C4-2B (cell line): ENCODE data around the gene ZFP64.

Source experiments
- ZFX ChIP-seq: fragments of 450-650 bp; IDR thresholded peaks from 2 replicates; pipeline ENCODE4 v1.6.1; 2017
- TF ChIP-seq, protein P1 (sequence below): fragments of 450-650 bp; conservative IDR thresholded peaks from 2 replicates; pipeline ENCODE4 v1.5.1; 2017; ENCODE audit warnings: mild to moderate bottlenecking

DNA sequence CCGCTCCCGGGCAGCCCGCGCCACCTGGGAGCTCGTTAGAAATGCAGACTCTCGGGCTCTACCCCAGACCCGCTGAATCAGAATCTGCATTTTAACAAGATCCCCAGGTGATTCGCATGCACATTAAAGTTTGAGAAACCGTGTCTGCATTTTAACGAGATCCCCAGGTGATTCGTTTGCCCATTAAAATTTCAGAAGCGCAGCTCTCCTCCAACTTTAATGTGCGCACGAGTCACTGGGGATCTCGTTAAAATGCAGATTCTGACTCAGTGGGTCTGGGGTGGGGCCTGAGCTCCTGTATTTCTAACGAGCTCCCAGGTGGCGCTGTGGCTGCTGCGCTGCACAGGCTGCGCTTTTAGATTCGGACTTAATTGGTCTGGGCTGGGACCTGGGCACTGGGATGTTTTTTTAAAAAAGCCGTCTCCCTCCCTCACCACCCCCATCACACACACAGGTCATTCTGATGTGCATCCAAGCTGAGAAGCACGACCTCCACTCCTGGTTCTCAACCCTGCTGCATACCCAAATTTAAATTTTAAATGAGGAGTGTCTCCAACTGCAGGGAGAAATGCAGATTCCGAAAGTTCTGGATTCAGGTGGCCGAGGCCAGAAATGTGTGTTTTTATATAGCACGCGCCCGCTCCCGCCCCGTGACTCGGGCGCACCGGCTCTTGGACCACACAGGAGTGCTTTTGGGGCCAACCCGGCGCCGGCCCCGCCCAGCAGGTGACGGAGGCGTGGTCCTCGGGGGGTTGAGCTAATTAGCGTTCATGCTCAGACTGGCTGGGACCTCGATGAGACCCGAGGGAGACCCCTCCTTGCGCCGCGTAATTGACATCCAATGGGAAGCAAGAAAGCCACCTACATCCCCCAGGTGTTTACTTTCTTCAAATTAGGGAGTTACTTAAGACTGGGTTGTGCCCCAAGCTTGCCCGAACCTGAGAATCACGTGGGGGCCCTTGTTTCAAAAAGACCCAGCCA lies 85.8 kb downstream of the ZFP64 start:
- TF ChIP-seq, protein P1, sequence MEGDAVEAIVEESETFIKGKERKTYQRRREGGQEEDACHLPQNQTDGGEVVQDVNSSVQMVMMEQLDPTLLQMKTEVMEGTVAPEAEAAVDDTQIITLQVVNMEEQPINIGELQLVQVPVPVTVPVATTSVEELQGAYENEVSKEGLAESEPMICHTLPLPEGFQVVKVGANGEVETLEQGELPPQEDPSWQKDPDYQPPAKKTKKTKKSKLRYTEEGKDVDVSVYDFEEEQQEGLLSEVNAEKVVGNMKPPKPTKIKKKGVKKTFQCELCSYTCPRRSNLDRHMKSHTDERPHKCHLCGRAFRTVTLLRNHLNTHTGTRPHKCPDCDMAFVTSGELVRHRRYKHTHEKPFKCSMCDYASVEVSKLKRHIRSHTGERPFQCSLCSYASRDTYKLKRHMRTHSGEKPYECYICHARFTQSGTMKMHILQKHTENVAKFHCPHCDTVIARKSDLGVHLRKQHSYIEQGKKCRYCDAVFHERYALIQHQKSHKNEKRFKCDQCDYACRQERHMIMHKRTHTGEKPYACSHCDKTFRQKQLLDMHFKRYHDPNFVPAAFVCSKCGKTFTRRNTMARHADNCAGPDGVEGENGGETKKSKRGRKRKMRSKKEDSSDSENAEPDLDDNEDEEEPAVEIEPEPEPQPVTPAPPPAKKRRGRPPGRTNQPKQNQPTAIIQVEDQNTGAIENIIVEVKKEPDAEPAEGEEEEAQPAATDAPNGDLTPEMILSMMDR: no peak
- no peak for TF ChIP-seq ZFX
